NT2/D1 (cell line): ENCODE data around the gene CLMN.

Experiments used
- YY1 ChIP-seq: IDR thresholded peaks from 2 replicates; pipeline ENCODE4 v1.6.1; 2011; ENCODE audit not compliant: insufficient read length, insufficient read depth
- ZNF274 ChIP-seq: IDR thresholded peaks from 2 replicates; pipeline ENCODE4 v1.6.1; 2011; ENCODE audit warnings: mild to moderate bottlenecking, low read depth, low read length

DNA sequence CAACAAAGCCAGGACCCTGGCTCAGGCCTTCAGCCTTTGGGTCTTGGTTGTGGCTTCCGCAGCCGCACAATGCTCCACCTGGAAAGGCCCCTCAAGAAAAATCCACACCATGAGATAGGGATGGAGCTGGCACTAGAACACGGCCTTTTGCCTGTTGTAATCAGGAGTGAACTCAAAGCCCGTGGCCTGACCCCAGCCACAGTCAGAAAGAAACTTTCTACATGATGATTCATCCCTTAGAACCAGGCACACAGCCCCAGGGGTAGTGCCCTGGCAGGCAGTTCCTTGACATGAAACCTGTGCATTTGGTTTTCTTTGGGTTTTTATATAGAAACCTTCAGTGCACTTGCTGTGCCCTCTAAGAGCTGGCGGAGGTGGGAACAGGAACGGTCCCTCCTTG, 5.1 kb downstream of the CLMN start:
- TF ChIP-seq ZNF274 = no peak
- no peak for TF ChIP-seq YY1
